Neural cell (in vitro differentiated cells): ENCODE data around the gene MME. TPM values are rescaled to one million over a fixed set of nuclear protein-coding genes. Genes with fewer than 3 reads are reported as not detected.
"Not testable (repeated sequence)": the region's sequence is repeated elsewhere in the genome, so short reads cannot be mapped to it uniquely, and the experiment has no call there.

ENCODE experiments used
- H2AFZ ChIP-seq: fragments of 200-600, 300-800 bp; sonication (generic), shearing (Covaris generic); 2 replicates; pipeline ENCODE4 v1.6.0; 2014; ENCODE audit warnings: low read depth, mild to moderate bottlenecking, antibody characterized with exemption, low read length, moderate library complexity
- H3F3A ChIP-seq: fragments of 200-600 bp; shearing (Covaris generic); 2 replicates; pipeline ENCODE4 v1.6.1; 2016; ENCODE audit warnings: mild to moderate bottlenecking, moderate library complexity, mixed read lengths, antibody characterized with exemption, low read length; ENCODE audit not compliant: insufficient read depth, poor library complexity, severe bottlenecking
- H3K27ac ChIP-seq: fragments of 200-600, 300-800 bp; sonication (generic), shearing (Covaris generic); 2 replicates; pipeline ENCODE4 v1.5.1; 2014; ENCODE audit warnings: mild to moderate bottlenecking, low read length, moderate library complexity
- H3K27me3 ChIP-seq: fragments of 300-800, 200-600 bp; sonication (generic), shearing (Covaris generic); 2 replicates; pipeline ENCODE4 v1.6.0; 2014; ENCODE audit warnings: mild to moderate bottlenecking, low read depth, low read length, moderate library complexity; ENCODE audit not compliant: insufficient read depth
- H3K36me3 ChIP-seq: fragments of 300-800, 200-600 bp; sonication (generic), shearing (Covaris generic); 2 replicates; pipeline ENCODE4 v1.5.1; 2014; ENCODE audit warnings: mild to moderate bottlenecking, antibody characterized with exemption, low read length, moderate library complexity; ENCODE audit not compliant: insufficient read depth
- H3K4me2 ChIP-seq: fragments of 300-800, 200-600 bp; sonication (generic), shearing (Covaris generic); 2 replicates; pipeline ENCODE4 v1.6.0; 2014; ENCODE audit warnings: mild to moderate bottlenecking, low read length
- H3K4me3 ChIP-seq: fragments of 300-800, 200-600 bp; sonication (generic), shearing (Covaris generic); 2 replicates; pipeline ENCODE4 v1.5.1; 2014; ENCODE audit warnings: mild to moderate bottlenecking, low read length, moderate library complexity
- H3K79me2 ChIP-seq: fragments of 200-600 bp; shearing (Covaris generic); replicated peaks from 2 replicates; pipeline ENCODE4 v1.6.0; 2014; ENCODE audit warnings: mild to moderate bottlenecking, low read length, moderate library complexity; ENCODE audit not compliant: insufficient read depth
- H3K9ac ChIP-seq: fragments of 300-800, 200-600 bp; sonication (generic), shearing (Covaris generic); 2 replicates; pipeline ENCODE4 v1.6.1; 2016; ENCODE audit warnings: mild to moderate bottlenecking, low read length, mixed read lengths
- H3K9me2 ChIP-seq: fragments of 200-600 bp; shearing (Covaris generic); 2 replicates; pipeline ENCODE4 v1.6.1; 2016; ENCODE audit warnings: mild to moderate bottlenecking, low read length, mixed read lengths; ENCODE audit not compliant: insufficient read depth
- H3K9me3 ChIP-seq: fragments of 200-600, 300-800 bp; sonication (generic), shearing (Covaris generic); 2 replicates; pipeline ENCODE4 v1.6.1; 2016; ENCODE audit warnings: mild to moderate bottlenecking, mixed run types, low read length, moderate library complexity, mixed read lengths
- H4K20me1 ChIP-seq: fragments of 200-600 bp; shearing (Covaris generic); 2 replicates; pipeline ENCODE4 v1.6.1; 2016; ENCODE audit warnings: mild to moderate bottlenecking, mixed run types; ENCODE audit not compliant: insufficient read depth
- EP300 ChIP-seq: fragments of 450-650 bp; conservative IDR thresholded peaks from 2 replicates; pipeline ENCODE4 v1.6.1; 2014; ENCODE audit warnings: antibody characterized with exemption, mild to moderate bottlenecking, moderate library complexity; ENCODE audit not compliant: poor library complexity, severe bottlenecking
- EZH2 ChIP-seq: fragments of 200-600, 300-800 bp; shearing (Covaris generic), sonication (generic); IDR thresholded peaks from 2 replicates; pipeline ENCODE4 v1.6.1; 2014; ENCODE audit warnings: antibody characterized with exemption, low read length, borderline replicate concordance, mild to moderate bottlenecking; ENCODE audit not compliant: insufficient read depth, poor library complexity, severe bottlenecking
- MXI1 ChIP-seq: fragments of 450-650 bp; conservative IDR thresholded peaks from 2 replicates; pipeline ENCODE4 v1.6.1; 2014; ENCODE audit warnings: antibody characterized with exemption, mild to moderate bottlenecking; ENCODE audit not compliant: poor library complexity, severe bottlenecking
- POLR2AphosphoS5 ChIP-seq: IDR thresholded peaks from 2 replicates; pipeline ENCODE4 v1.6.1; 2012
- RAD21 ChIP-seq: fragments of 450-650 bp; conservative IDR thresholded peaks from 2 replicates; pipeline ENCODE4 v1.6.1; 2014; ENCODE audit warnings: antibody characterized with exemption, mild to moderate bottlenecking, moderate library complexity
- SMC3 ChIP-seq: fragments of 450-650 bp; conservative IDR thresholded peaks from 2 replicates; pipeline ENCODE4 v1.6.1; 2014; ENCODE audit warnings: antibody characterized with exemption, mild to moderate bottlenecking, moderate library complexity; ENCODE audit not compliant: poor library complexity
- TAF1 ChIP-seq: IDR thresholded peaks from 2 replicates; pipeline ENCODE4 v1.6.1; 2012; ENCODE audit warnings: low read depth
- polyA plus RNA-seq: library from polyadenylated mRNA; depleted of rRNA; stranded (reverse); fragments of >200 nt; gene quantifications from 2 replicates; pipeline ENCODE4 v1.2.3, GENCODE V29; 2014
- TF ChIP-seq, protein P1 (sequence below): fragments of 450-650 bp; IDR thresholded peaks from 2 replicates; pipeline ENCODE4 v1.5.1; 2014; ENCODE audit warnings: antibody characterized with exemption, mild to moderate bottlenecking, moderate library complexity; ENCODE audit not compliant: poor library complexity, severe bottlenecking
- TF ChIP-seq, protein P2 (sequence below): IDR thresholded peaks from 2 replicates; pipeline ENCODE4 v1.6.1; 2012; ENCODE audit warnings: borderline replicate concordance

MME gene
- polyA plus RNA-seq, 1 donor from 2014 or later = 0.54 TPM

DNA sequence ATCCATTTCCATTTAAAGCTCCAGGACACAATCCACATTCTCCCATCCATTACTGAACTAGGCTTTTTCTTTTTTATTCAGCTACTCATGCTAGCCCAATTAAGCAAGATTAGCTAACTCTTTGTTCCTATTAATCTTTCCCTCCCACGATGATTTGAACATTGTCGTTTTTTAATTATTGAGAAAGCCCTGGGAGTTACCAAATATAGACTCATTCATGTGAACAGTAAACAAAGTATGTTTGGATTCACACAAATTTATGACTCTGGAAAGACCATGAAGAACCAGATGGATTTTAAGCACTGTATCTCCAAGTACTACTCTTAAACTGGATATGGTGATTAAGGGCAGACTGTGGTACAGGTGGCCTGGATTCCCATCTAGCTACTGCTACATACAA is 131.1 kb downstream of the MME start:
- no peaks in the 10 kb centered on the region for H3K27me3 ChIP-seq
- no peak overlapping the region for H3K4me3 ChIP-seq

DNA sequence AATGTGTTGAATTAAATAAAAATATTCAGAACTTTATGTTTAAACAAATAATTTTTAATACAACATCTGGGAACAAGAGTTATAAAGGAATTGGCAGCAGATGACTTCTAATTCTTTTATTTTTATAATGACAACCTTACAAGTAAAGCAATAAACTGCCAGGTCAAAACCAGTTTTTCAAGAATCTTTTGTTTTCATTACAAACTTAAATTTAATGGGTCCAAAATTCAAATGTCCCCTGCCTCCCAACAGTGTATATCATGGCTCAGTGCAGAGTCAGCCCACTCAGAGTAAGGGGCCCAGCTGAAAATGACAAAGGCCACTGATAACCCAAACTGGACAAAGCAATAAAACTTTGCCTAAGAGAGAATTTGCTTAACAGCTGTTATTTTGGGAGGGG is 131.8 kb downstream of the MME start:
- Histone ChIP-seq H3K27ac (no peak overlapping the region), H3K36me3 (no peaks in the 10 kb centered on the region), H3K4me3 (no peak overlapping the region), H2AFZ (no peak overlapping the region), H4K20me1 (no peaks in the 10 kb centered on the region), H3K9ac (no peak overlapping the region), H3K9me2 (no peaks in the 10 kb centered on the region), H3K27me3 (no peaks in the 10 kb centered on the region), H3K9me3 (no peaks in the 10 kb centered on the region), H3K4me2 (no peak overlapping the region), H3K79me2 (no peaks in the 10 kb centered on the region), H3F3A (no peaks in the 10 kb centered on the region)
- no peak for TF ChIP-seq SMC3
- no peak for TF ChIP-seq TAF1
- TF ChIP-seq, protein P1, sequence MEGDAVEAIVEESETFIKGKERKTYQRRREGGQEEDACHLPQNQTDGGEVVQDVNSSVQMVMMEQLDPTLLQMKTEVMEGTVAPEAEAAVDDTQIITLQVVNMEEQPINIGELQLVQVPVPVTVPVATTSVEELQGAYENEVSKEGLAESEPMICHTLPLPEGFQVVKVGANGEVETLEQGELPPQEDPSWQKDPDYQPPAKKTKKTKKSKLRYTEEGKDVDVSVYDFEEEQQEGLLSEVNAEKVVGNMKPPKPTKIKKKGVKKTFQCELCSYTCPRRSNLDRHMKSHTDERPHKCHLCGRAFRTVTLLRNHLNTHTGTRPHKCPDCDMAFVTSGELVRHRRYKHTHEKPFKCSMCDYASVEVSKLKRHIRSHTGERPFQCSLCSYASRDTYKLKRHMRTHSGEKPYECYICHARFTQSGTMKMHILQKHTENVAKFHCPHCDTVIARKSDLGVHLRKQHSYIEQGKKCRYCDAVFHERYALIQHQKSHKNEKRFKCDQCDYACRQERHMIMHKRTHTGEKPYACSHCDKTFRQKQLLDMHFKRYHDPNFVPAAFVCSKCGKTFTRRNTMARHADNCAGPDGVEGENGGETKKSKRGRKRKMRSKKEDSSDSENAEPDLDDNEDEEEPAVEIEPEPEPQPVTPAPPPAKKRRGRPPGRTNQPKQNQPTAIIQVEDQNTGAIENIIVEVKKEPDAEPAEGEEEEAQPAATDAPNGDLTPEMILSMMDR = no peak
- no peak for TF ChIP-seq POLR2AphosphoS5
- TF ChIP-seq EP300 = no peak
- no peak for TF ChIP-seq MXI1
- TF ChIP-seq EZH2 = no peak
- TF ChIP-seq, protein P2, sequence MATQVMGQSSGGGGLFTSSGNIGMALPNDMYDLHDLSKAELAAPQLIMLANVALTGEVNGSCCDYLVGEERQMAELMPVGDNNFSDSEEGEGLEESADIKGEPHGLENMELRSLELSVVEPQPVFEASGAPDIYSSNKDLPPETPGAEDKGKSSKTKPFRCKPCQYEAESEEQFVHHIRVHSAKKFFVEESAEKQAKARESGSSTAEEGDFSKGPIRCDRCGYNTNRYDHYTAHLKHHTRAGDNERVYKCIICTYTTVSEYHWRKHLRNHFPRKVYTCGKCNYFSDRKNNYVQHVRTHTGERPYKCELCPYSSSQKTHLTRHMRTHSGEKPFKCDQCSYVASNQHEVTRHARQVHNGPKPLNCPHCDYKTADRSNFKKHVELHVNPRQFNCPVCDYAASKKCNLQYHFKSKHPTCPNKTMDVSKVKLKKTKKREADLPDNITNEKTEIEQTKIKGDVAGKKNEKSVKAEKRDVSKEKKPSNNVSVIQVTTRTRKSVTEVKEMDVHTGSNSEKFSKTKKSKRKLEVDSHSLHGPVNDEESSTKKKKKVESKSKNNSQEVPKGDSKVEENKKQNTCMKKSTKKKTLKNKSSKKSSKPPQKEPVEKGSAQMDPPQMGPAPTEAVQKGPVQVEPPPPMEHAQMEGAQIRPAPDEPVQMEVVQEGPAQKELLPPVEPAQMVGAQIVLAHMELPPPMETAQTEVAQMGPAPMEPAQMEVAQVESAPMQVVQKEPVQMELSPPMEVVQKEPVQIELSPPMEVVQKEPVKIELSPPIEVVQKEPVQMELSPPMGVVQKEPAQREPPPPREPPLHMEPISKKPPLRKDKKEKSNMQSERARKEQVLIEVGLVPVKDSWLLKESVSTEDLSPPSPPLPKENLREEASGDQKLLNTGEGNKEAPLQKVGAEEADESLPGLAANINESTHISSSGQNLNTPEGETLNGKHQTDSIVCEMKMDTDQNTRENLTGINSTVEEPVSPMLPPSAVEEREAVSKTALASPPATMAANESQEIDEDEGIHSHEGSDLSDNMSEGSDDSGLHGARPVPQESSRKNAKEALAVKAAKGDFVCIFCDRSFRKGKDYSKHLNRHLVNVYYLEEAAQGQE = no peak
- no peak for TF ChIP-seq RAD21

More for the DNA sequence above, 131.1 kb downstream of the MME start:
- Histone ChIP-seq H3K4me2 (no peak overlapping the region), H3K36me3 (no peaks in the 10 kb centered on the region), H2AFZ (no peak overlapping the region), H4K20me1 (no peaks in the 10 kb centered on the region), H3K9me2 (no peaks in the 10 kb centered on the region), H3K9ac (no peak overlapping the region), H3K79me2 (no peaks in the 10 kb centered on the region), H3K9me3 (no peaks in the 10 kb centered on the region), H3K27ac (no peak overlapping the region), H3F3A (no peaks in the 10 kb centered on the region)
- TF ChIP-seq RAD21 = no peak
- TF ChIP-seq EZH2 = no peak
- TF ChIP-seq SMC3 = no peak
- no peak for TF ChIP-seq POLR2AphosphoS5
- no peak for TF ChIP-seq TAF1
- TF ChIP-seq MXI1 = no peak
- TF ChIP-seq, protein P2 = no peak
- no peak for TF ChIP-seq EP300
- TF ChIP-seq, protein P1 = no peak

DNA sequence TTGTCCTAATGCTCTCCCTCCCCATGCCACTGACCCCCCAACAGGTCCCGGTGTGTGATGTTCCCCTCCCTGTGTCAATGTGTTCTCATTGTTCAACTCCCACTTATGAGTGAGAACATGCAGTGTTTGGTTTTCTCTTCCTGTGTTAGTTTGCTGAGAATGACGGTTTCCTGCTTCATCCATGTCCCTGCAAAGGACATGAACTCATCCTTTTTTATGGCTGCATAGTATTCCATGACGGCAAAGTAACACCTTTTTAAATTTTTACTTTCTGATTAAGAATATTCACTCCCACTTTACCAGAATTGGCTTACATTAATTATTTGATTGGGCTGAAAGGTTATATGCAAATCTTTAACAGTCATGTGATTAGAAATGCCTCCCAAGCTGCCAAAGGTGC is 135.9 kb downstream of the MME start:
- not testable (repeated sequence) for H3K27ac ChIP-seq, H3K27me3 ChIP-seq, H3K9ac ChIP-seq, H3K9me3 ChIP-seq, H3K36me3 ChIP-seq, H3K79me2 ChIP-seq, H3F3A ChIP-seq, H3K4me3 ChIP-seq, H3K9me2 ChIP-seq, H3K4me2 ChIP-seq, H2AFZ ChIP-seq, H4K20me1 ChIP-seq
